Measurements from ENCODE around the gene KCNMA1. TPM values are rescaled to one million over a fixed set of nuclear protein-coding genes. Genes with fewer than 3 reads are reported as not detected.

KCNMA1 gene
- total and polyA plus RNA-seq, 10 of the 15 experiments (the other 5 are each of a cell fraction or from before 2014, with no cell fraction given): 8.5 to 77.0 (median 21.3) TPM

GRCh38 chr10:77629775-77630506 lies 7.7 kb downstream of the KCNMA1 start (continued):
- no peak for TF ChIP-seq CHD1 (IDR thresholded peaks at IDR 0.05; ENCODE audit: low read depth, low read length)

DNA sequence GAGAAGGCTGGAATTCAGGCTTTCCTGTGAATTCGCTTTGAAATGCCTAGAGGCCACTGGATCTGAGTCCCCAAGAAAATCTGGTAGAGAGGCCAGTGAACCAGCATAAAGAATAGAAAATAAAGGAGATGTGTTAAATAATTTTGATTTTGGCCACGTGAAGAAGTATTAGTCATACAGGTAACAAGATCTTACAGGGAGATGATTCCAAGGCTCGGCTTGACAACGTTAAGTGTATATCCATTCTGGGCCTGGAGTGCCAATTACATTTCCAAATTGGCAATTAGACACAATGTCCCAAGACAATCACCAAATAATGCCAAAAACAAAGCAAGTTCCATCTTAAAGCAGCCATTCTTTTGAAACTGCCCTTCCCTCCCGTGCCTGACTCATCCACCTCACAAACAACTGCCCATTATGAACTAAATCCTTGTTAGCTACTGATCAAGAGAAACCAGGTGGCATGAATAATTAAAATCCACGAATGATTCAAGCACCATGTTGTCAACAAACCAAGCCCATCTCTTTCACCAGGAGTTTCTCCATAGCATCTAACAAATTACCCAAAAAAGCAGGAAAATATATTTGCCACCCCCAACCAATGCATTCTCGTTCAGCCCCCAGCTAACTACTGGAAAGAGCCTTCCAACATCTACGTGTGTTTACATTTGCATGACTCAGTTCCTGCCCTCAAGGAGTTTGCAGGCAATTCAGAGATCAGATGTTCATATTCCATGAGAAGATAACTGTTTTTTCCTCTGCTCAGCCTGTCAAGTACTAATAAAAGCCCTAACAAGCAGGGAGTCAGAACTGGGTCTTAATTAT lies 8.5 kb downstream of the KCNMA1 start:
- Histone ChIP-seq H3K27ac (ENCODE audit: control insufficient read depth, insufficient read depth) (no peak overlapping the region), H3K4me2 (ENCODE audit: control insufficient read depth, insufficient read depth) (no peak overlapping the region), H3K36me3 (ENCODE audit: control insufficient read depth in 2 of 2, insufficient read depth in 2 of 2, low read length in 1 of 2) (no peaks in the 10 kb centered on the region; a peak in 1 of 4 replicates), H3K27me3 (replicated peaks in 1 of 2; ENCODE audit: control insufficient read depth in 2 of 2, insufficient read depth in 2 of 2, low read length in 1 of 2) (no peaks in the 10 kb centered on the region), H2AFZ (ENCODE audit: control insufficient read depth, low read depth, low read length) (no peak overlapping the region), H3K4me3 (no peak overlapping the region), H3K4me1 (ENCODE audit: control insufficient read depth, insufficient read depth, low read length) (no peaks in the 10 kb centered on the region), H3K9ac (ENCODE audit: control insufficient read depth, insufficient read depth, low read length) (no peak overlapping the region), H3K79me2 (ENCODE audit: control insufficient read depth, insufficient read depth, low read length) (no peaks in the 10 kb centered on the region), H4K20me1 (ENCODE audit: control insufficient read depth, insufficient read depth) (no peaks in the 10 kb centered on the region), H3K9me3 (replicated peaks; ENCODE audit: control insufficient read depth, insufficient read depth, low read length) (no peaks in the 10 kb centered on the region; the same call in 2 of the 3 replicates)
- TF ChIP-seq NFIC (IDR thresholded peaks at IDR 0.05; ENCODE audit: low read depth, low read length): no peak
- TF ChIP-seq CHD4 (IDR thresholded peaks at IDR 0.05): no peak
- no peak for TF ChIP-seq RFX5 (IDR thresholded peaks at IDR 0.05; ENCODE audit: low read depth, low read length)
- TF ChIP-seq NFYA (IDR thresholded peaks at IDR 0.05; ENCODE audit: borderline replicate concordance, low read depth, low read length): no peak
- TF ChIP-seq, protein P1, sequence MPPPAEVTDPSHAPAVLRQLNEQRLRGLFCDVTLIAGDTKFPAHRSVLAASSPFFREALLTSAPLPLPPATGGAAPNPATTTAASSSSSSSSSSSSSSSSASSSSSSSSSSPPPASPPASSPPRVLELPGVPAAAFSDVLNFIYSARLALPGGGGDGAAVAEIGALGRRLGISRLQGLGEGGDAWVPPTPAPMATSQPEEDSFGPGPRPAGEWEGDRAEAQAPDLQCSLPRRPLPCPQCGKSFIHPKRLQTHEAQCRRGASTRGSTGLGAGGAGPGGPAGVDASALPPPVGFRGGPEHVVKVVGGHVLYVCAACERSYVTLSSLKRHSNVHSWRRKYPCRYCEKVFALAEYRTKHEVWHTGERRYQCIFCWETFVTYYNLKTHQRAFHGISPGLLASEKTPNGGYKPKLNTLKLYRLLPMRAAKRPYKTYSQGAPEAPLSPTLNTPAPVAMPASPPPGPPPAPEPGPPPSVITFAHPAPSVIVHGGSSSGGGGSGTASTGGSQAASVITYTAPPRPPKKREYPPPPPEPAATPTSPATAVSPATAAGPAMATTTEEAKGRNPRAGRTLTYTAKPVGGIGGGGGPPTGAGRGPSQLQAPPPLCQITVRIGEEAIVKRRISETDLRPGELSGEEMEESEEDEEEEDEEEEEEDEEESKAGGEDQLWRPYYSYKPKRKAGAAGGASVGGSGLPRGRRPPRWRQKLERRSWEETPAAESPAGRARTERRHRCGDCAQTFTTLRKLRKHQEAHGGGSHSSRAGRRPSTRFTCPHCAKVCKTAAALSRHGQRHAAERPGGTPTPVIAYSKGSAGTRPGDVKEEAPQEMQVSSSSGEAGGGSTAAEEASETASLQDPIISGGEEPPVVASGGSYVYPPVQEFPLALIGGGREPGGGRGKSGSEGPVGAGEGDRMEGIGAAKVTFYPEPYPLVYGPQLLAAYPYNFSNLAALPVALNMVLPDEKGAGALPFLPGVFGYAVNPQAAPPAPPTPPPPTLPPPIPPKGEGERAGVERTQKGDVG (CRISPR knock-in tag; IDR thresholded peaks at IDR 0.05): no peak
- no peak for TF ChIP-seq SUZ12 (IDR thresholded peaks at IDR 0.05; ENCODE audit: unreplicated experiment)
- TF ChIP-seq, protein P2, sequence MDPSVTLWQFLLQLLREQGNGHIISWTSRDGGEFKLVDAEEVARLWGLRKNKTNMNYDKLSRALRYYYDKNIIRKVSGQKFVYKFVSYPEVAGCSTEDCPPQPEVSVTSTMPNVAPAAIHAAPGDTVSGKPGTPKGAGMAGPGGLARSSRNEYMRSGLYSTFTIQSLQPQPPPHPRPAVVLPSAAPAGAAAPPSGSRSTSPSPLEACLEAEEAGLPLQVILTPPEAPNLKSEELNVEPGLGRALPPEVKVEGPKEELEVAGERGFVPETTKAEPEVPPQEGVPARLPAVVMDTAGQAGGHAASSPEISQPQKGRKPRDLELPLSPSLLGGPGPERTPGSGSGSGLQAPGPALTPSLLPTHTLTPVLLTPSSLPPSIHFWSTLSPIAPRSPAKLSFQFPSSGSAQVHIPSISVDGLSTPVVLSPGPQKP (IDR thresholded peaks at IDR 0.05; ENCODE audit: low read depth, low read length): no peak
- no peak for TF ChIP-seq SMC3 (IDR thresholded peaks at IDR 0.05; ENCODE audit: borderline replicate concordance, low read length)
- TF ChIP-seq, protein P3, sequence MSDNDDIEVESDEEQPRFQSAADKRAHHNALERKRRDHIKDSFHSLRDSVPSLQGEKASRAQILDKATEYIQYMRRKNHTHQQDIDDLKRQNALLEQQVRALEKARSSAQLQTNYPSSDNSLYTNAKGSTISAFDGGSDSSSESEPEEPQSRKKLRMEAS (IDR thresholded peaks at IDR 0.05; ENCODE audit: low read depth, low read length): no peak
- no peak for TF ChIP-seq NFYB (IDR thresholded peaks at IDR 0.05; ENCODE audit: insufficient read depth, low read depth, low read length)
- FAIRE-seq: no peak
- BruUV-seq (replicated peaks): no TSS peak
- no peak for ATAC-seq
- ChIA-PET POLR2A (interaction anchor here (0.7 to 0.9 kb wide), 2 partner anchors 18 to 122 kb away, joined by 4 read pairs; no protein-coding TSS in a partner anchor), SMC1A (ENCODE audit: uncharacterized antibody, unreplicated experiment) (interaction anchor here (0.7 to 2.3 kb wide), 11 partner anchors 13 to 237 kb away, joined by 3 to 13 read pairs (median 4); no protein-coding TSS in a partner anchor), CTCF (interaction anchor here (0.9 to 21.5 kb wide), 4 partner anchors 9 to 461 kb away, joined by 3 to 532 read pairs (median 8); no protein-coding TSS in a partner anchor), RAD21 (ENCODE audit: unreplicated experiment) (interaction anchor here (1.0 to 2.0 kb wide), 6 partner anchors 15 to 127 kb away, joined by 3 to 9 read pairs (median 4); no protein-coding TSS in a partner anchor)
- intact Hi-C loops (cut with micrococcal nuclease; ENCODE audit: unreplicated experiment): no loop called here
- 50% methylated on average over 8 of the region's 8 CpGs for WGBS (ENCODE audit: insufficient coverage, insufficient replicate concordance, low lambda C conversion rate, missing lambda C conversion rate)
- DNase-seq (ENCODE audit: low read depth, low spot score): no peak
- in situ Hi-C loops (cut with MboI): no loop called here
